ENCODE data around the gene HECTD1. TPM values are rescaled to one million over a fixed set of nuclear protein-coding genes. Genes with fewer than 3 reads are reported as not detected.

HECTD1 gene
- 168 and 225 TPM in 2 replicates for total RNA-seq

GRCh38 chr14:31207755-31208545 is at the start of gene HECTD1:
HECTD1 (minus strand) TSS chr14:31207793; CDS start chr14:31205936, 1,857 bp downstream.

Small RNA genes within 50 kb of the gene (small RNA-seq; reads per million reads assigned to genes)
- gene RF00019 (not detected), gene RNU6-541P (not detected)

Other genes with a start within 250 kb of the HECTD1 start
- gene AP4S1, start 182.1 kb downstream of the HECTD1 start, total RNA-seq = 4.4 and 6.0 TPM in 2 replicates
- gene STRN3, start 181.4 kb downstream of the HECTD1 start, total RNA-seq = 57.8 and 61.8 TPM in 2 replicates
- 48.7 and 58.1 TPM in 2 replicates for gene HEATR5A, start 212.8 kb upstream of the HECTD1 start, total RNA-seq
- gene DTD2, start 249.7 kb upstream of the HECTD1 start, total RNA-seq = 47.4 and 48.6 TPM in 2 replicates

All from hair follicle dermal papilla cell (primary cell).